ENCODE measurements around the gene WDR19. TPM values are rescaled to one million over a fixed set of nuclear protein-coding genes. Genes with fewer than 3 reads are reported as not detected.
"Not testable (repeated sequence)": the region's sequence is repeated elsewhere in the genome, so short reads cannot be mapped to it uniquely, and the experiment has no call there.

Gene WDR19
- total and polyA plus RNA-seq, 7 experiments from 2014 or later = 5.3 to 44.3 (median 14.3) TPM

DNA sequence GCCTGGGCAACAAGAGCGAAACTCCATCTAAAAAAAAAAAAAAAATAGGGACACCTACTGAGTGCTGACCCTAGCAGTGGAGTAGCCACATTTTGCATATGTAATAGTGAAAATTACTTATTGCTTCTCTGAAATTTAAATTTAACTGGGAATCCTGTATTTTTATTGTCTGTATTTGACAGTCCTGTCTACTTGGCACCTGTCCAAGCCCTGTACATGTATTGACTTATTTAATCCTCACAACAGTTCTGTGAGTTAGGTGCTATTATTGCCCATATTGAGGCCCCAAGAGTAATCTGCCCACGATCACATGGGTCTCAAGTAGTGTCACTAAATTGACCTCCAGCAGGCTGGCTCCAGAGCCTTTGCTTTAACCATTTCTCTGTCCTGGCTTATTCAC is 81.6 kb downstream of the WDR19 start:
- Mint-ChIP-seq H3K36me3 (peaks cover 0 to 57% (median 32%) of the 10 kb centered on the region in 5 donors), H3K27me3 (no peaks in the 10 kb centered on the region), H3K4me3 (no peak overlapping the region), H3K4me1 (peaks cover 0 to 1% (median 0%) of the 10 kb centered on the region in 7 donors), H3K9me3 (peaks cover 0 to 4% (median 0%) of the 10 kb centered on the region in 11 donors), H3K27ac (no peak overlapping the region)
- Histone ChIP-seq H3K9me3 (ENCODE audit: control insufficient read depth in 2 of 3, low read length in 3 of 3) (no peaks in the 10 kb centered on the region), H3K36me3 (ENCODE audit: control insufficient read depth in 2 of 3, insufficient read depth in 3 of 3, low read length in 3 of 3) (no peaks in the 10 kb centered on the region), H3K4me3 (ENCODE audit: low read length) (no peak overlapping the region), H3K27ac (ENCODE audit: low read depth, low read length) (no peak overlapping the region), H3K27me3 (ENCODE audit: control insufficient read depth in 2 of 2, insufficient read depth in 2 of 2, low read length in 2 of 2) (no peaks in the 10 kb centered on the region), H3K4me1 (ENCODE audit: control insufficient read depth in 2 of 2, insufficient read depth in 2 of 2, low read length in 2 of 2) (no peaks in the 10 kb centered on the region)
- DNase-seq (no peak), ATAC-seq (no peak)
- POLR2A ChIA-PET = no interaction called here
- CTCF ChIA-PET = no interaction called here
- intact Hi-C loops (cut with micrococcal nuclease) = no loop called here

DNA sequence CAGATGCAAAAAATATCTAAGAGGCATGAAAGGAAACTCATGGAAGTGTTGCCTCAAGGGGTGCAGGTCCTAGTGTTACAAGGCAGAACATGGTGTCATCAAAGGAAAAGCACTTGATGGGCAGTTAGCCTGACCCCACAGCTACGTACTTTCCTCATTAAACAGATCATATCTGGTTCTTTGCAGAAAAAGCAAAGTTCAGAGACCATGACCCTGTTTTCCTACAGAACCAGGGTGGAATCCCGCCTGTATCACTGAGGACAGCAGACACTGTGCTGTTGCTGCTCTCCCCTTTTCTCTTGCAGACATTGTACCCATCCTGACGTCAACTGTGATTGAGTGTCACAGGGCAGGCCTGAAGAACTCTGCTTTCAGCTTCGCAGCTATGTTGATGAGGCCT is 92.2 kb downstream of the WDR19 start:
- H3K4me1 Mint-ChIP-seq = no peaks in the 10 kb centered on the region
- H3K9me3 Mint-ChIP-seq = peaks cover 0 to 1% (median 0%) of the 10 kb centered on the region in 11 donors
- DNase-seq (no peak), ATAC-seq (no peak)
- H3K36me3 ChIP-seq (ENCODE audit: control insufficient read depth in 2 of 3, insufficient read depth in 3 of 3, low read length in 3 of 3) = peaks cover 0 to 39% (median 0%) of the 10 kb centered on the region in 3 experiments
- no peak overlapping the region for H3K4me3 ChIP-seq (ENCODE audit: low read length)
- no peaks in the 10 kb centered on the region for H3K27me3 Mint-ChIP-seq
- no peaks in the 10 kb centered on the region for H3K27me3 ChIP-seq (ENCODE audit: control insufficient read depth in 2 of 2, insufficient read depth in 2 of 2, low read length in 2 of 2)
- no peaks in the 10 kb centered on the region for H3K9me3 ChIP-seq (ENCODE audit: control insufficient read depth in 2 of 3, low read length in 3 of 3)
- H3K4me3 Mint-ChIP-seq = no peak overlapping the region
- H3K27ac ChIP-seq (ENCODE audit: low read depth, low read length) = no peak overlapping the region
- H3K27ac Mint-ChIP-seq = no peak overlapping the region
- intact Hi-C loops (cut with micrococcal nuclease) = no loop called here
- ChIA-PET POLR2A (no interaction called here), CTCF (interaction anchor here (0.6 kb wide), 2 partner anchors 73 to 1215 kb away, joined by 3 read pairs; no protein-coding TSS in a partner anchor)
- no peaks in the 10 kb centered on the region for H3K4me1 ChIP-seq (ENCODE audit: control insufficient read depth in 2 of 2, insufficient read depth in 2 of 2, low read length in 2 of 2)
- H3K36me3 Mint-ChIP-seq = peaks cover 4 to 67% (median 44%) of the 10 kb centered on the region in 5 donors

DNA sequence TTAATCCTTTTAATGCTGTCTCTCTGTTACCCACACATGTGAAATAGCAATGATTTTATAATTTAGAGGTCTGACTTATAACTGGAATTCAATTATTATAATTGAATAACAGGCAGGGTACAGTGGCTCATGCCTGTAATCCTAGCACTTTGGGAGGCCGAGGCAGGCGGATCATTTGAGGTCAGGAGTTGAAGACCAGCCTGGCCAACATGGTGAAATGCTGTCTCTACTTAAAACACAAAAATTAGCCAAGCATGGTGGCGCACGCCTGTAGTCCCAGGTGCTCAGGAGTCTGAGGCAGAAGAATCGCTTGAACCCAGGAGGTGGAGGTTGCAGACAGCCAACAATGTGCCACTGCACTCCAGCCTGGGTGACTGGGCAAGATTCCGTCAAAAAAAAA is 95.3 kb downstream of the WDR19 start:
- CTCF ChIA-PET; H3K4me1 ChIP-seq (ENCODE audit: control insufficient read depth in 2 of 2, insufficient read depth in 2 of 2, low read length in 2 of 2); H3K9me3 Mint-ChIP-seq; H3K9me3 ChIP-seq (ENCODE audit: control insufficient read depth in 2 of 3, low read length in 3 of 3); H3K27me3 ChIP-seq (ENCODE audit: control insufficient read depth in 2 of 2, insufficient read depth in 2 of 2, low read length in 2 of 2); DNase-seq; ATAC-seq; POLR2A ChIA-PET; H3K27ac Mint-ChIP-seq; H3K27me3 Mint-ChIP-seq; H3K27ac ChIP-seq (ENCODE audit: low read depth, low read length); H3K4me3 ChIP-seq (ENCODE audit: low read length); H3K4me1 Mint-ChIP-seq; H3K4me3 Mint-ChIP-seq; intact Hi-C loops (cut with micrococcal nuclease): not testable (repeated sequence)
- H3K36me3 ChIP-seq (ENCODE audit: control insufficient read depth in 2 of 3, insufficient read depth in 3 of 3, low read length in 3 of 3) = peaks cover 0 to 33% (median 0%) of the 10 kb centered on the region in 3 experiments
- H3K36me3 Mint-ChIP-seq = peaks cover 3 to 58% (median 33%) of the 10 kb centered on the region in 5 donors

DNA sequence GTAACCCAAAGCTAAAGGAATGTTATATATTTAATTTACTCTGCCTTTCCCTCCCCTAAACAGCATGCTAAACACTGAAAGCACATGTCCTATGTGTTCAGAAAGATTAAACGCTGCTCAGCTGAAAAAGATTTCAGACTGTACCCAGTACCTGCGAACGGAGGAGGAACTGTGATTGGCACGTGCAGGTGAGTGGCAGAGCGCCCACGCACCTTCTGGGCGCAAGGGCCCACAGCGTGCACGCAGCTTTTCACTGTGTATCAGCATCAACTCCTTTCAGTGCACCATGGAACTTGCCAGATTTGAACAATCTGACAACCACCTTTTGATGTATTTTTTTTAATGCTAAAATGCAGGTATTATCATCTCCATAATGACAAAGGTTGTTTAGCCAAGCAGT is 96.1 kb downstream of the WDR19 start:
- H3K4me3 ChIP-seq (ENCODE audit: low read length) = no peak overlapping the region
- H3K27ac Mint-ChIP-seq = no peak overlapping the region
- DNase-seq (no peak), ATAC-seq (no peak)
- no peak overlapping the region for H3K4me3 Mint-ChIP-seq
- H3K36me3 Mint-ChIP-seq = peaks cover 3 to 50% (median 27%) of the 10 kb centered on the region in 5 donors
- no peaks in the 10 kb centered on the region for H3K27me3 ChIP-seq (ENCODE audit: control insufficient read depth in 2 of 2, insufficient read depth in 2 of 2, low read length in 2 of 2)
- CTCF ChIA-PET = interaction anchor here (0.6 kb wide), 1 partner anchor 43 kb away, joined by 3 read pairs; no protein-coding TSS in a partner anchor
- intact Hi-C loops (cut with micrococcal nuclease) = no loop called here
- H3K4me1 ChIP-seq (ENCODE audit: control insufficient read depth in 2 of 2, insufficient read depth in 2 of 2, low read length in 2 of 2) = no peaks in the 10 kb centered on the region
- H3K27ac ChIP-seq (ENCODE audit: low read depth, low read length) = no peak overlapping the region
- H3K9me3 ChIP-seq (ENCODE audit: control insufficient read depth in 2 of 3, low read length in 3 of 3) = no peaks in the 10 kb centered on the region
- H3K27me3 Mint-ChIP-seq = no peaks in the 10 kb centered on the region
- peaks cover 0 to 26% (median 0%) of the 10 kb centered on the region in 3 experiments for H3K36me3 ChIP-seq (ENCODE audit: control insufficient read depth in 2 of 3, insufficient read depth in 3 of 3, low read length in 3 of 3)
- no peaks in the 10 kb centered on the region for H3K9me3 Mint-ChIP-seq
- no peaks in the 10 kb centered on the region for H3K4me1 Mint-ChIP-seq
- POLR2A ChIA-PET = no interaction called here

DNA sequence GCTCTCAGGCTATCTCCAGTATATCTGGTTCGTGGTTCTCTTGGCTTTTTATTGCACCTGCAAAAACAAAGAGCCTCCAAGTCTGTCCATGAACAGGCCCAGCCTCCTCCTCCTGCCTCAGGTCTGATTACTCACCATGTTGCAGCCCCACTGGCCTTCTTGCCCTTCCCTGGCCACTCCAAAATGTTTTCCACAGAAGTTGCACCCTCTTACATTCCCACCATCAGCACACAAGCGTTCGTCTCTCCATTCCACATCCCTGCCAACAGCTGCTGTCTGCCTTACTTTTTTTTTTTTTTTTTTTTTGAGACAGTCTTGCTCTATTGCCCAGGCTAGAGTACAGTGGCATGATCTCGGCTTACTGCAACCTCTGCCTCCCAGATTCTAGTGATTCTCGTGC is 97.1 kb downstream of the WDR19 start:
- Mint-ChIP-seq H3K36me3 (peaks cover 3 to 46% (median 29%) of the 10 kb centered on the region in 5 donors), H3K27me3 (no peaks in the 10 kb centered on the region), H3K27ac (peak overlapping the region in 3 of 9 donors; percentile 37 to 69 (median 59)), H3K9me3 (no peaks in the 10 kb centered on the region), H3K4me3 (no peak overlapping the region), H3K4me1 (no peaks in the 10 kb centered on the region)
- H3K4me3 ChIP-seq (ENCODE audit: low read length) = no peak overlapping the region
- ChIA-PET POLR2A (no interaction called here), CTCF (no interaction called here)
- no peaks in the 10 kb centered on the region for H3K27me3 ChIP-seq (ENCODE audit: control insufficient read depth in 2 of 2, insufficient read depth in 2 of 2, low read length in 2 of 2)
- no peak for ATAC-seq
- H3K9me3 ChIP-seq (ENCODE audit: control insufficient read depth in 2 of 3, low read length in 3 of 3) = no peaks in the 10 kb centered on the region
- intact Hi-C loops (cut with micrococcal nuclease) = no loop called here
- no peak overlapping the region for H3K27ac ChIP-seq (ENCODE audit: low read depth, low read length)
- H3K4me1 ChIP-seq (ENCODE audit: control insufficient read depth in 2 of 2, insufficient read depth in 2 of 2, low read length in 2 of 2) = no peaks in the 10 kb centered on the region
- peaks cover 0 to 23% (median 0%) of the 10 kb centered on the region in 3 experiments for H3K36me3 ChIP-seq (ENCODE audit: control insufficient read depth in 2 of 3, insufficient read depth in 3 of 3, low read length in 3 of 3)
- no peak for DNase-seq

DNA sequence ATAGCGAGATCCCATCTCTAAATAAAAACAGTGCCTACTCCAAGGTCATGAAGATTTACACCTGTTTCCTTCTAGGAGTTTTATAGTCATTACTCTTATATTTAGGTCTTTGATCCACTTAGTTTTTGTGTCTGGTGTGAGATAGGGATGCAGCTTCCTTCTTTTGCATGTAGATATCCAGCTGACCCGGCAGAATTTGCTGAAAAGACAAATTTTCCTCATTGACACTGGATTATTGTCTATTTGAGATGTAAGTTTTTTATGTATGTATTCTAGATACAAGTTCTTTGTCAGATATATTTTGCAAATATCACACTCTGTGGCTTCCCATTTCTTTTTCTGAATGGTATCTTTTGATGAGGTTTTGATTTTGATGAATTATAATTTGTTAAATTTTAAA is 98.4 kb downstream of the WDR19 start:
- POLR2A ChIA-PET = no interaction called here
- no peaks in the 10 kb centered on the region for H3K27me3 ChIP-seq (ENCODE audit: control insufficient read depth in 2 of 2, insufficient read depth in 2 of 2, low read length in 2 of 2)
- ATAC-seq = no peak
- intact Hi-C loops (cut with micrococcal nuclease) = no loop called here
- H3K9me3 ChIP-seq (ENCODE audit: control insufficient read depth in 2 of 3, low read length in 3 of 3) = no peaks in the 10 kb centered on the region
- no peaks in the 10 kb centered on the region for H3K4me1 ChIP-seq (ENCODE audit: control insufficient read depth in 2 of 2, insufficient read depth in 2 of 2, low read length in 2 of 2)
- Mint-ChIP-seq H3K27ac (peak overlapping the region in 2 of 9 donors; percentile 15 to 34), H3K9me3 (no peaks in the 10 kb centered on the region), H3K36me3 (peaks cover 3 to 43% (median 19%) of the 10 kb centered on the region in 5 donors), H3K4me1 (no peaks in the 10 kb centered on the region), H3K27me3 (no peaks in the 10 kb centered on the region), H3K4me3 (no peak overlapping the region)
- no peak overlapping the region for H3K27ac ChIP-seq (ENCODE audit: low read depth, low read length)
- no peak for DNase-seq
- H3K4me3 ChIP-seq (ENCODE audit: low read length) = no peak overlapping the region
- CTCF ChIA-PET = no interaction called here
- H3K36me3 ChIP-seq (ENCODE audit: control insufficient read depth in 2 of 3, insufficient read depth in 3 of 3, low read length in 3 of 3) = peaks cover 0 to 18% (median 0%) of the 10 kb centered on the region in 3 experiments

DNA sequence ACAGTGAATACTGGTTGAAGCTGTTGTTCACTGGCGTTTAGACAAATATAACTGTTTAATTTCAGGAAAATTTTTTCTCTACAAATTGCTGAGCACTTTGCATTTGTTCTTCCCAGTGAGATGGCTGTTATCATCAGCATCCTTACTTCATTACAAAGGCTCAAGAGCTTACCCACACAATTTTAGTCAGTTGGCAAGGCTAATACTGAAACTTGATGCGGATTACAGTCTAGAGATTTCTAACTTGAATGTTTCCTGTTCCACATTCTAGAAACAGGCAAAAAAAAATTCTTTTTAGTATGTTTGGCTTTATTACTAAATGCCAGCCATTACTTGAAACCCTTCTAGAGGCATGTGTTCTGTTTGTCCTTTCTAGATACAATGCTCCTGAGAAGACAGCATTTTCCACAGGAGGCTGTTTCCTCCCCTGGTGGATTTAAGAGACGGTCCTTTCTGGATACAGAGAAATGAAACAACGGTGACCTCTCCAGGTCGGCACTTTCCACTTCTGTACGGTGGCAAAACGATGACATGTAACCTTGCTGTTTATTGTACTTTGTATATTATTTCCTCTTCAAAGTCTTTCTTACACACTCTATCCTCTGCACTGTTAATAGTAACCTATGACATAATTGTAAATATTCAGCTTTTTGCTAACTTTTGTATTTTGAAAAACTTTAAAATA is 102.9 kb downstream of the WDR19 start:
- Histone ChIP-seq H3K9me3 (ENCODE audit: control insufficient read depth in 2 of 3, low read length in 3 of 3) (no peaks in the 10 kb centered on the region), H3K4me1 (ENCODE audit: control insufficient read depth in 2 of 2, insufficient read depth in 2 of 2, low read length in 2 of 2) (no peaks in the 10 kb centered on the region), H3K4me3 (ENCODE audit: low read length) (no peak overlapping the region), H3K27ac (ENCODE audit: low read depth, low read length) (no peak overlapping the region), H3K36me3 (ENCODE audit: control insufficient read depth in 2 of 3, insufficient read depth in 3 of 3, low read length in 3 of 3) (peaks cover 8 to 41% (median 8%) of the 10 kb centered on the region in 3 experiments), H3K27me3 (ENCODE audit: control insufficient read depth in 2 of 2, insufficient read depth in 2 of 2, low read length in 2 of 2) (no peaks in the 10 kb centered on the region)
- intact Hi-C loops (cut with micrococcal nuclease) = no loop called here
- ChIA-PET POLR2A (no interaction called here), CTCF (interaction anchor here (0.6 kb wide), 1 partner anchor 638 kb away, joined by 3 read pairs; no protein-coding TSS in a partner anchor)
- no peak for ATAC-seq
- Mint-ChIP-seq H3K4me3 (no peak overlapping the region), H3K9me3 (no peaks in the 10 kb centered on the region), H3K27ac (no peak overlapping the region), H3K27me3 (no peaks in the 10 kb centered on the region), H3K36me3 (peaks cover 14 to 48% (median 31%) of the 10 kb centered on the region in 5 donors), H3K4me1 (peaks cover 0 to 10% (median 0%) of the 10 kb centered on the region in 7 donors)
- DNase-seq = no peak
